Skin epidermis (tissue), 12 donors: ENCODE data around the gene SLX4.

ENCODE experiments used
- H3K27ac ChIP-seq, 21 experiments: fragments of 200-600 bp; sonication (generic) in 11 of 21; one replicate each; pipeline ENCODE4 v1.5.0; 2020; ENCODE audit warnings: mild to moderate bottlenecking in 3 of 21, inconsistent platforms in 2 of 21, moderate library complexity in 2 of 21
- H3K4me3 ChIP-seq, 7 experiments: fragments of 200-600 bp; sonication (generic) in 2 of 7; one replicate each; pipeline ENCODE4 v1.5.0; 2020; ENCODE audit warnings: inconsistent platforms in 2 of 7, mild to moderate bottlenecking in 2 of 7, moderate library complexity in 1 of 7

Gene SLX4

DNA sequence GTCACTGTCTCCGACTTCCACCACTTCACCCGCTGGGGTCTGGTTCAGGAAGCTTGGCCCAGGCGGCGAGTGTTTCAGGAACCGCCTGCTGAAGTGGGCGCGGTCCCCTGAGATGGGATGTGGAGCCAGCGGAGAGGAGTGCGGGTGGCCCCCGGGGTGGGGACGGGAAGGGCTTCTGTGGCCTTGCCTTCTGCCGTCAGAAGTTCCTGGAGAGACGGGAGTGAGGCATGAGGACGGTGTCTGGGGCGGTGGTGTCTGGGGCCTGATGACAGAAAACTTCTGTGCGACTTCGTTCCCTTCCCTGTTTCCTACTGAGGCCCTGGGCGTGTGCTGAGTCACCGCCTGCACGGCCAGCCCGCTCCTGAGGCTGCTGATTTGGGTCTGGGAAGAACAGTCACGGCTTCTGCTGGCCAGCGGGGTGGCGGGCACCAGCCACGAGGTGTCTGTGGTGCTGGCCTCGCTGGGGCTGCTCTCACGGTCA lies 21.9 kb downstream of the SLX4 start:
- H3K27ac ChIP-seq: no peak overlapping the region
- no peak overlapping the region for H3K4me3 ChIP-seq

DNA sequence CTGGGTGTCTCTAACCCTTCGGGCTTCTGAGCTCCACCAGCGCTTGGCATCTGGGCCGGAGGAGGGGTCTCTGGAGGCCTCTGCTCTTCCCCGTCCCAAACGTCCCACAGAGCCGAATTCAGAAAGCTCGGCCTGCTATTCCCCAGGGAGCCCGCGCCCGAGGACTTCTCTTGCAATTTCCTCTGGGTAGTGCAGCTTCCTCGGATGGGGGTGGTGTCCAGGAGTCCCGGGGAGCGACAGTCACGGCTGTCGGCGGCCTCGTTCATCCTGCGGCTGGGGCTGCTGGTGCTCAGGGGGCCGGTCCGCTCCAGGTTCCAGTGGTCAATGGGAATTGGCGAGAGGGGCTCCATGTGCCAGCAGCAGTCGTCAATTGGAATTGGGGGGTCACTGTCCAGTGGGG lies 22.4 kb downstream of the SLX4 start:
- H3K27ac ChIP-seq: no peak overlapping the region
- H3K4me3 ChIP-seq: no peak overlapping the region

DNA sequence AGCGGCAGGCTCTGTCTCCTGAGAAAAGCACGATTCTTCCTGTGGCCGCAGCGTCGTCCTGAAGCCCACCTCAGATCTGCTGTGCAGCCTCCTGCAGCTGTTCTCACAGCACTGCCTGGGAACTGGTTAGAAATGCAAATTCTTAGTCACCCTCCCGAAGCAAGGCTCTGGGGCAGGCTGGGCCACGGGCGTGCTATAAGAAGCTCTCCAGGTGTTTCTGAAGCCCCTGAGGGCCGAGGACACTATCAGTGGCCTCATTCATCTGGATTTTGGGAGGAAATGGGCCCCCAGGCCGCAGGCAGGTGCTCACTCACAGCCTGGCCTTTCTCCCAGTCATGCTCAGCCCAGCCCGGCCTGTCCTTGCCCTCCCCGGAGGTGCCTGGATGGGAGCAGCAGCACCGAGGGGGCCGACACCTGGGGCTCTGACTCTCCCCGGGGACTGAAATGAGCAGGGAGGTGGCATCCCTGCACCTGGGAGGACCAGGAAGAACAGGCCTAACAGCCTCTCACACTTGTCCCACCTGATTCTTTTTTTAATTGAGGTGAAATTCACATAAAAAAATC lies 23.8 kb downstream of the SLX4 start:
- Histone ChIP-seq H3K27ac (no peak overlapping the region), H3K4me3 (no peak overlapping the region)

DNA sequence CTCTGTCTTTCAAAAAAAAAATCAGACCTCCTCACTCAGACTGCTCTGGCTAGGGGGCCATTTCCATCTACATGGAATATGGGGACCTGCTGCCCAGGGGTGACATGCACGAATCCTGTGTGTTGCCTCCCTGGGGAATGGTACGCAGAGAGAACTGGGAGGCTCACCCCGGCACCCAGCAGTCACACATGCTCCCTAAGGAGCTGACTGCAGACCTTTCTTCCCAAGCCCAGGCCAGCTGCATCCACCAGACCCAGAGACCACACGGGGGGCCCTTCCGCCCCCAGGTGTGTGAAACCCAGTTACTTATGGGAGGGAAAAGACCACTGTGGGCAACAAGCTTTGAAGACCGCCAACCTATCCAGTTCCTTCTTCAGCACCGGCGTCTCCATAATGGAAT lies 27.0 kb downstream of the SLX4 start:
- no peak overlapping the region for H3K4me3 ChIP-seq
- no peak overlapping the region for H3K27ac ChIP-seq

DNA sequence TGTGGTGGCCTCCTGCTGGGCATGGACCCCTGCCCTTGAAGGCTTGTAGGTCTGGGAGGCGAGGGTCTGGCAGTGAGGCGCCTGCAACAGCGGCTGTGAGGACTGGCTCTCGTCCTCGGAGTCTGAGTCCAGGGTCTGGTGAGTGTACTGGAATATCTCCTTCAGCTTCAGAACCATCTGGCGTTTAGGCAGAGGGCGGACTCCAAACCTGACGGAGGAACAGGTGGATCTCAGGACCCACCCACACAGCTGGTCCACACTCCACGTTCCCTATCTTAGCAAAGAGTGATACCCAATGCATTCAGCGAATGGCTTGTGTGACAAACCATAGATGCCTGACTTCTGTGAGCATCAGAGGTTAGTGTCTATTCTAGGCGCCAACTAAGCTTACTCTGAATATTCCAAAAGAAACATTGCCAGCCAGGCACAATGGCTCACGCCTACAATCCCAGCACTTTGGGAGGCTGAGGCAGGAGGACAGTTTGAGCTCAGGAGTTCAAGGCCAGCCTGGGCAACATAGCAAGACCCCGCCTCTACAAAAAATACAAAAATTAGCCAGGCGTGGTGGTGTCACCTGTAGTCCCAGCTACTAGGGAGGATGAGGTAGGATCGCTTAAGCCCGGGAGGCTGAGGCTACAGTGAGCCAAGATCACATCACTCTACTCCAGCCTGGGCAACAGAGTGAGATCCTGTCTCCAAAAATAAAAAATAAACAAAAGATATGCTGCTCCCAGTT lies 27.9 kb downstream of the SLX4 start:
- H3K27ac ChIP-seq: no peak overlapping the region

DNA sequence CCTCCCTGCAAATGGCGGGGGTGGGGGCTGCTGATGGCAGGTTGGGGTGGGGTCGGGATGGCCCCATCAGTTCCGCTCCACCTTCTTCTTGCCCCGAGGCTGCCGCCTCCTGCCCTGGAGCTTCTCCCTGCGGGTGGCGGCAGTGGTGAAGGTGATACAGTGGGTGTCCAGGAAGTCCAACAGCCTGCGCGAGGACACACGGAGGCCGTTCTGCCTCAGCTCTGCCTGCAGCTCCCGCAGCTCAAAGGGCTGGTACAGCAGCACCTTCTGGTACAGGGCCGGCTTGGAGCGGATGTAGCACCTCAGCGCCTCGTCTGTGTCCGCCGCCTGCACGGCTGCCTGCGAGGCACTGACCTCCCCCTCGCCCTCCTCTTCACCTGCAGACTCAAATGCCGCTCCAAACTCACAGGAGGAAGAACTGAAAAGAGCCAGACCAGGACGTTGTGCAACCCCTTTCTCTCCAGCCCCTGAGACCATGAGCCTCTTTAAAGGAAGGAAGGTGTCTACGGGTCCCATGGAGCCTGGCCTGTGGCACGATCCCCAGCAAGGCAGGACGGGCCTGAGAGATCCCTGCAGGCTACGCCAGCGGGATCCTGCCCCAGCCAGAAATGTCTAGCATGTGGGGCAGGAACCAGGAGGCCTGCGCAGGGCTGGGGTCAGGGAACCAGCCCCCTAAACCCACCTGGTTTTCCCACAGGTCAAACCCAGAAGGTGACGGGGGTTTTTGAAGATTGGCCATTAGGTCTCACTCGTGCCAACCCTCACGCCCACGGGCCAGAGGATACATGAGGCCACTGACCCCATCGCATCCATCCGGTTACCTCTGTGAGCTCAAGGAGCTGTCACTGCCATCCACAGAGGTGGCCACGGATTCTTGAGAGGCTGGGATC lies 28.9 kb downstream of the SLX4 start:
- Histone ChIP-seq H3K27ac (no peak overlapping the region), H3K4me3 (no peak overlapping the region)

More for the DNA sequence above, 27.9 kb downstream of the SLX4 start:
- H3K4me3 ChIP-seq: no peak overlapping the region

DNA sequence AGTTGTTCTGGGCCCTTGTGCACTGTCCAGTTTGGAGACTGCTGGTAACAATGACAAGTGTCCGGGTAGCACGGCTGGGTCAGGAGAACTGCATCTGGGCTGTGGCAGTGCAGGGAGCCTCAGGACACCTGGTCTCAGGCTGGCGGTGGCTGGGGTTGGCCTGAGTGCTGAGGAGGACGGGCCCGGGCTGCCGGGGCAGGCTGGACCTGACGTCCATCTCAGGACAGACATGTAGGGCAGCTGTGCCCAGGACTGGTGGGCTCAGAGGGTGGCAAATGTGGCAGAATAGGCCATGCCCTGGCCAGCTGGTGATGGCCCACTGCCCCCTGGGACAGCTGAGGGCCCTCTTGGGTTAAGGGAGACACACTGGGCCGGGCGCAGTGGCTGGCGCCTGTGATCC lies 30.0 kb downstream of the SLX4 start:
- H3K4me3 ChIP-seq: no peak overlapping the region
- H3K27ac ChIP-seq: no peak overlapping the region

DNA sequence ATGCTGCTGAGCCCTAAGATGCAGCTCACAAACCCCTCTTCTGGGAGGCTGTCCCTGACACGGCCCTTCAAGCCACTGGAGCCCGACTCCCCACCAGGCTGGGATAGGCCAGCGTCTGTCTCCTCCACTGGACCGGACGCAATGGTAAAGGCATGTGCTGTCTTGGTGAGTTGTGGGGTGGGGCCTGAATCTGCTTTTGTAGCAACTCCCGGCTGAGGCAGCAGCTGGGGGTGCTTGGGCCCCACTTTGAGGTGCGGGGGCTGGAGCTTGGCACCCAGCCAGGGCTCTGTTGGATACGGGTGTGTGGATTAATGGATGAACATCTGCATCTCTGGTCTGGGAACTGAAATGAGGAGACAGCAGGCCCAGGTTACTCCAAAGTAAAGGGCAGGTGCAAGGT lies 30.7 kb downstream of the SLX4 start:
- Histone ChIP-seq H3K4me3 (no peak overlapping the region), H3K27ac (peak overlapping the region in 5 of 21 experiments; percentile 6 to 95 (median 77))

DNA sequence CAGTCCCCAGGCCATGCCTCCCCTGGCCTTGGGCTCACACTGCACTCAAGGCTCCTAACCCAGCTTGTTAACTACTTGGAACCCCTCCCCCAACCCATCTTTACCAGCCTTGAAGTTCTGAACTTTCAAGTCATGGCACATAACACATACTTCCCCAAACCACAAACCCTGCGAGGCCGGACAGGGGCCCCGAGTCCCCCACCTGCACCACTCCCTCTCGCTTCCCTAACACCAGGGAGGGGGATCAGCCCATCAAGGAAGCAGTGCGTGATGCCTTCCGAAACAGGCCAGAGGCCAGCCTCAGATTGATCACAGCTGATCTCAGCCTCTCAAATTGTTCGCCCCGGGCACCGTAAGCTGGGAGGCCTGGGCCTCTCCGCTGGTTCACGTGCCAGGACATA lies 31.2 kb downstream of the SLX4 start:
- no peak overlapping the region for H3K4me3 ChIP-seq
- peak overlapping the region in 6 of 21 experiments; percentile 6 to 95 (median 83) for H3K27ac ChIP-seq

DNA sequence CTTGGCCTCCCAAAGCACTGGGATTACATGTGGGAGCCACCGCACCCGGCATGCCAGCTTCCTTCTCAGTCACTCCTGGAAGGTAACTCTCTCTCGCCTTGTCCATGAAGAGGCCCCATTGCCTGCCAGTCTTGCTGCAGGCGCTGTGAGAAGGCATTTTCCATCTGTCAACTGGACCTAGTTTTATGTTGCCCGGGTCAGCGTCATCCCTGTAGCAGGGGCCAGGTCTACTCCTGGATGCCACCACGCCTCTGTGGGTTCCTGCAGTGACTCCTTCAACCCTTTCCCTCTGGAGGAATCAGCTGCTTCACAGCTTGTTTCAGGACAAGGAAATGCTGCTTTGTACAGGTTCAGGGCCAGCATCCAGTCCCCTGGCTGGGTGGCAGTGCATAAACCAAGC lies 31.6 kb downstream of the SLX4 start:
- H3K4me3 ChIP-seq: no peak overlapping the region
- H3K27ac ChIP-seq: peak overlapping the region in 9 of 21 experiments; percentile 6 to 95 (median 87)

DNA sequence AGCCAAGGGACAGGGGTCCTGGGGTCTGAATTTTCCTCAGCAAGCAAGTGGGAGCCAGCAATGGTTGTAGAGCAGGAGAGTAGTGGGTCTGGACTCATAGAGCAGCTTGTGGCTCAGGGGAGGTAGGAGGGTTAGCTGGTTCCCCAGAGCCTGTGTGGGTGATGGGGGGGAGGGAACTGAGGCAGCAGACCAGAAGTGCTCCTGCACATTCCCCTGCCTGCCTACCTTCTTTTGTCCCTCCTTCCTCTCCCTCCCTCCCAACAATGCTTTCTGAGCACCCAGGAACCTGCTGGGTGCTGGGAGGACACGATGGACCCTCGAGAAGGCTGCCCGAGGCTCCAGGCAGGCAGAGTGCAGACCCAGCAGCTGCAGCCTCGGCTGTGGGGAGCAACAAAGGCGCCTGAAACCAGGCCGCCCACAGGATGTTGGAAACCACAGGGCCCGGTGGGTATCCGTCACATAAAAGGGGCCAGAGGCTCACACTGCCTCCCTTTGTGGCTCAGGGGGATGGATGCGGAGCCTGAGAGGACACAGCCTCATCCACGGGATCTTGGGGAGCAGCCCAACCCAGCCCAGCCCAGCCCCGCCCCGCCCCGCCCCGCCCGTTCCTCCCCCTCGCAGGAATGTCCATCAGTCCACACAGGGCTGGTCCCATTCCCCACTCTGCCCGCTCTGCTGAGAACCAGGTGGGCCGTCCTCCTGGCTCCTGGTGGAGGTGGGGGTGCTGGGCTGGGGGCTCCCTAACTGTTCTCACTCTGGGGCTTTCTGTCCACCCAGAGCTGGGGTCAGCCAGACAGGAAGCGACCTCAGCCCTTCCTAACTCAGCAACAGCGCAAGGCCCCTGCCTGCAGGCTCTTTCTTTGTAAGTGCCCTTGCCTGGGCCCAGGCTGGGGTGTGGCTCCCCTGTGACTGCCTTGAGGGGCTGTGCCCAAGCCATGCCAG lies 32.5 kb downstream of the SLX4 start:
- peak overlapping the region in 13 of 21 experiments; percentile 2 to 95 (median 77) for H3K27ac ChIP-seq
- no peak overlapping the region for H3K4me3 ChIP-seq

DNA sequence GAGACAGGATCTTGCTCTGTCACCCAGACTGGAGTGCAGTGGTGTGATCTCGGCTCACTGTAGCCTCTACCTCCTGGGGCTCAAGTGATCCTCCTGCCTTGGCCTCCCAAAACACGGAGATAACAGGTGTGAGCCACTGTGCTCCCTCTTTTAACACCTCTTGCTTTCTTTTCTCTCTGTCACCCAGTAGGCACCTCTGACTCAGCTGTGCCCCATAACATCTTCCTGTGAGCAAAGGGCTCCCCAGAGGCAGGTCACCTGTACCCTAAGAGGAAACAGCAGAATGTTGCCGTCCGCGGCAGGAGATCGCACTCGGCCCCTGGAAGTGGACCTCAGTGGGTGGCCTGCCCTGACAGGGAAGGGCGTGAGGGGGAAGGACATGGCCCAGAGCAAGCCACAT lies 33.3 kb downstream of the SLX4 start:
- H3K4me3 ChIP-seq: no peak overlapping the region

DNA sequence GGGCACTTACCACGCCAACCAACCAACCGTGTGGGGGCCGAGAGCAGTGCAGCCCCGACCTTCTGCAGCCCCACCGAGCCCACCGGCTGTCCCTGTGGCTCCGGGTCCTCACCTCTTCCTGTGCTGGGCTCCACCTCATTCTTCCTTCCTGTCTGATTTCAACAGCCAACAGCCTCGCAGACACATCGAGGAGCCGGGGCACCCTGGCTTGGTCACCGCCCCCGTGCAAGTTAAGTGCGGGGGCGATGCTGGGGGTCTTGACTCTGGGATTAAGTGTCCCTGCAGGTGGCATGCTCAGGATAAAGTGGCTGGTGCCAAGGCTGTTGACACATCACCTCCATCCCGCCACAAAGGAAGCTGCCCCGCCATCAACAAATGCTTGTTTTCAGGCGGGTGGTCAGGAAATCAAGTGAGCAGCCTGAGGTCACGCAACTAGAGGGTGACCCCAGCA lies 34.1 kb downstream of the SLX4 start, which contains the start of gene NLRC3:
Gene NLRC3, minus strand, starts transcription at position 102 of the 451 bp plus-strand sequence. CDS start 12,367 bp downstream, outside the sequence.
- Histone ChIP-seq H3K4me3 (peak within 1 kb of the TSS; percentile 17 to 41 (median 31)), H3K27ac (peak within 1 kb of the TSS in 16 of 21 experiments; percentile 31 to 95 (median 73))

More for the DNA sequence above, 33.3 kb downstream of the SLX4 start:
- peak overlapping the region in 12 of 21 experiments; percentile 34 to 95 (median 80) for H3K27ac ChIP-seq

DNA sequence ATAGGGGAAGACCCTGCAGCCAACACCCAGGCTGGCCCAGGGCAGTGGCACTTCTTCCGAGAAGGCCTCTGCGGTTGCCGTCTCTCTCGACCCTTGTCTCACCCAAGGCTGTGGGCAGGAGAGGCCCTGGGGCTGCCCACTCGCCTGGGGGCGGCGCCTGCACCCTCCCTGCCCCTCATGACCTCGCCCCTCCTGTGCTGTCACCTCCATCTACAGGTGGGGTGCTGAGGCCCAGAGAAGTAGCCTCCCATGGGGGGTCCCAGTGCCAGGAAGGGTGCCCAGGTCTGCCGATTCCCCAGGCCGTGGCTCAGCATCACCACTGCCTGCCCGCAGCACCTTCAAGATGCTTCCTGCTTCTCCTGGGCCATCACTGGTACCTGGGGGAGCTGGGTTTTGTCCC lies 35.2 kb downstream of the SLX4 start:
- peak overlapping the region; percentile 17 to 41 (median 31) for H3K4me3 ChIP-seq
- H3K27ac ChIP-seq: peak overlapping the region in 10 of 21 experiments; percentile 18 to 95 (median 84)

DNA sequence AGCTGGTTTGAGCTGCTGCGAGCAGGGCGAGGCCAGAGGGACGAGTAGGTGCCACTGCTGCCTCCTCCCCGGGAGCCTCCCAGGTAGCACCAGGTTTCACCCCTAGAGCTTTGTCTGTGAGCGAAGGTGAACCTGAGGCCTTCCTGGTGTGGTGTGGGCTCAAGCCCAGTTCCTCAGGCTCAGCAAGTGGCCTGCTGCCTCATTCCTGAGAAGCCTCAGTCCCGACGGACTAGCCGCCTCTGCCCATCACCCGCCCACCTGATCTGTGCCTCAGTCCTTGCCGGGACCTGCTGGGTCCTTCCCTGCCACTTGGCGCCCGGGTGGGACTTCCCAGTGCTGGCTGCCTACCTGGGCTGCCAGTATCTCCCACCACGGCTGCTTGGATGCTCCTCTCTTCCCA lies 35.9 kb downstream of the SLX4 start:
- Histone ChIP-seq H3K4me3 (peak overlapping the region in 6 of 7 experiments; percentile 17 to 41 (median 32)), H3K27ac (peak overlapping the region in 8 of 21 experiments; percentile 42 to 95 (median 88))

DNA sequence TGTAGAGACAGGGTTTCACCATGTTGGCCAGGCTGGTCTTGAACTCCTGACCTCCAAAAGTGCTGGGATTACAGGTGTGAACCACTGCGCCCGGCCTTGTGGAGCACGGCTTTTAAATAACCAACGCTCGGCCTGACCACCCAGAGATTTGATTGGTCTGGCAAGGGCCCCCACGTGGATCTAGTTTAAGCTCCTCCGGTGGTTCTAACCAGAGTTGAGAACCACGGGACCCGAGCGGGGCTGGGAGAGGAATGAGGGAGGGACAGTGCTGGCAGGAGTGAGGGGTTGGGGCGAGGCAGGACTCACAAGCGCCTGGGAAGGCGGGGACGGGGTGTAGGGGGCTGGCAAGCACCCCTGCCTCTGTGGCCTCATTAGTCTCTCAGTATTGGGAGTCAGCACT lies 37.2 kb downstream of the SLX4 start:
- Histone ChIP-seq H3K27ac (no peak overlapping the region), H3K4me3 (no peak overlapping the region)

DNA sequence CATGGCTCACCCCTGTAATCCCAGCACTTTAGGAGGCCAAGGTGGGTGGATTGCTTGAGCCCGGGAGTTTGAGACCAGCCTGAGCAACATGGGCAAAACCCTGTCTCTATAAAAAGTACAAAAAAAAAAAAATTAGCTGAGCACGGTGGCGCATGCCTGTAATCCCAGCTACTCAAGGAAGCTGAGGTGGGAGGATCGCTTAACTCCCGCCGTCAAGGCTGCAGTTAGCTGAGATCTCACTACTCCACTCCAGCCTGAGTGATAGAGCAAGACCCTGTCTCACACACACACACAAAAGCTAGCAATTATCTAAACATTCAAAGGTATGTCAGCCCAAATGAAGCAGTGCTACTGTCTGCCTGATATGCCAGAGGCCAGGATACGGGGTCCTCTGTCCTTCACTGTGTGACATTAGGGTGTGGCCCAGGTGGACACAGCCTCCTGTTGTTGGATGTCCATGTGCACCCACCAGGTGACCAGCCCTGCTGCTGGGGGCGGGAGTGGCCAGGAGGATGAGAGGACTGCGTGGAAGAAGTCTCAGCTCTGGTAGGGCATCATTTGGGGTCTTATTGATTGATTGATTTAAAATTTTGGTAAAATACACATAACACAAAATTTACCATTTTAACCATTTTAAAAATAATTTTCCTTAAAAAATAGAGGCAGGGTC lies 38.1 kb downstream of the SLX4 start:
- no peak overlapping the region for H3K27ac ChIP-seq
- no peak overlapping the region for H3K4me3 ChIP-seq

DNA sequence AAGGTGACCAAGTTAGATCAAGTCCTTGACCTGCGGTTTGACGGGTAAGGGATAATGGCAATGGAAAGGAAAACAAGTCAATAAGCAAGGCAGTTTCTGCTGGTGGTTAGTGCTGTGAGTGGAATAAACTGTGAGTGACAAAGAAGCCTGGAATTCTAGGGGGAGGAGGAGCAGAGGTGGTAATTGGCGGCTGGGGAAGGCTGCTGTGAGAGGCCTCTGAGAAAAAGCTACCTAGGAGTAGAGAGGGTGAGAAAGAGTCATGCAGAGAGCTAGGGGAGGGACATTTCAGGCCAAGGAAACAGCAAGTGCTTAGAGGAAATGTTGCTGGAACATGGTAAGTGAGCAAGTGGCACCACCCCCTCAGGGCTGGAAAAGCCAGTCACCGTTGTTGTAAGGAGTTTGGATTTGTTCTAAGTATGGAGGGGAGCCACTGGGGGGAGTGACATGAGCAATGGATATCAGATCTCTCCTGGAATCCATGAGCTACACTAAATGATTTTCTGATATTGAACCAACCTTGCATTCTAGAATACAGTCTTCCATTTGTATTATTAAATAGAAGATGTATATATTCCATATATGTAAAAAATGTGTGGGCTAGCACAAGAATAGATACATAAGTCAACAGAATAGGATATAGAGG lies 40.9 kb downstream of the SLX4 start:
- H3K27ac ChIP-seq: no peak overlapping the region

More for the DNA sequence above, 40.9 kb downstream of the SLX4 start:
- H3K4me3 ChIP-seq: no peak overlapping the region
